HG02642 (cell line): ENCODE data around the gene FAM171A1.
"Not testable (repeated sequence)": the region's sequence is repeated elsewhere in the genome, so short reads cannot be mapped to it uniquely, and the experiment has no call there.

Source experiments
- ATAC-seq: cut with Tn5 transposase; IDR thresholded peaks from one replicate; pipeline ENCODE4 v1.9.1; 2021; ENCODE audit warnings: mild to moderate bottlenecking; ENCODE audit not compliant: unreplicated experiment, poor library complexity

FAM171A1 gene

DNA sequence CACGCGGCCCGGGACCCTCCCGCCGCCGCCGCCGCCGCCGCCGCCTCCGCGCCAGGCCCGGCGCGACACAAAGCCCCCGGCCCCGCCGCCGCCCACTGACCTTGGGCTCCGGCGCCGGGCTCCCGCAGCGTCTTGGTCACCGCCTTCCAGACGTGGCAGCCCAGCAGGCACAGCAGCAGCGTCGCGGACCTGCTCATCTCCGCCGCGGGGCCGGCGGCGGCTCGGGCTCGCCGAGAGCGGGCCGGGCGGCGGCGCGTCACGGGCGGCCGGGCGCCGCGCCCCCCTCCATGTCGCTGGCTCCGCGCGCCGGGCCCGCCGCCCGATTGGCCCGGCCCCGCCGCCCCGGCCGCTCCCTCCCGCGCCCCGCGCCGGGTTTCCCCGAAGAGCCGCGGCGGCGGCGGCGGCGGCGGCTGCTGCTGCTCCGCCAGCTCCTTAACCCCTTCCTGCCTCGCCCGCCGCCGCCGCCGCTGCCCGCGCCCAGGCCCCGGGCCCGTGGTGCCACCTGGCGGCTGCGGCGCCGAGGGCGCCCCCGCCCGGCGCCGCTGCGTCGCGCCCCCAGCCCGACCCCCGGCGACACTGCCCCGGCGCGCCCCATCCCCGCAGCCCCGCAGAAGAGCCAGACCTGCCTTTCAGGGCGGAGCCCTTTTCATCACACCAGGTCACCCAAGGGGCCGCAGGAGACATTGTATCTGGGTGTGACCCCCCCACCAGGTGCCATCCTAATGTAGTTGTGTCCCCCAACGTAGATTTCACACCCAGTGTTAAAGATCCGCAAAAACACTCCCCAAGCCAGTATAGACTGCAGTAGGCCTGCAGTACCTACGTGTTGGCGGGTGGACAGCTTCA, at the start of gene FAM171A1:
TSS of gene FAM171A1 (minus strand) at position 434 of the 846 bp plus-strand sequence. CDS start at position 197, 237 bp downstream.
- peak; percentile 62 for ATAC-seq

DNA sequence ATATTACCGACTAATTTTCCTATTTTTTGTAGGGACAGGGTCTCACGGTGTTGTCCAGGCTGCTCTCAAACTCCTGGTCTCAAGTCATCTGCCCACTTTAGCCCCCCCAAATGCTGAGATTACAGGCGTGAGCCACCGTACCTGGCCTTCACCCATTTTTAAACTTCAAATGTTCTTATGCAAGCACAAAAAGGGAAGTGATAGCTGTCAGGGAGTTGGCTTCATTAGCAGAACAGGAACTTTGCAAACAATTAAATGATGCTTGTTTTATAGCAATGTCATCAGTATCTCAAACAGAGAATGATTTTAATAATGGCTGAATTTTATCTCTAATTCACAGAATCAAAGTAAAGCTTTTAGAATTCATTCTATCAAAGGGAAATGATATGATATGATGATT, 49.8 kb upstream of the FAM171A1 start:
- no peak for ATAC-seq

DNA sequence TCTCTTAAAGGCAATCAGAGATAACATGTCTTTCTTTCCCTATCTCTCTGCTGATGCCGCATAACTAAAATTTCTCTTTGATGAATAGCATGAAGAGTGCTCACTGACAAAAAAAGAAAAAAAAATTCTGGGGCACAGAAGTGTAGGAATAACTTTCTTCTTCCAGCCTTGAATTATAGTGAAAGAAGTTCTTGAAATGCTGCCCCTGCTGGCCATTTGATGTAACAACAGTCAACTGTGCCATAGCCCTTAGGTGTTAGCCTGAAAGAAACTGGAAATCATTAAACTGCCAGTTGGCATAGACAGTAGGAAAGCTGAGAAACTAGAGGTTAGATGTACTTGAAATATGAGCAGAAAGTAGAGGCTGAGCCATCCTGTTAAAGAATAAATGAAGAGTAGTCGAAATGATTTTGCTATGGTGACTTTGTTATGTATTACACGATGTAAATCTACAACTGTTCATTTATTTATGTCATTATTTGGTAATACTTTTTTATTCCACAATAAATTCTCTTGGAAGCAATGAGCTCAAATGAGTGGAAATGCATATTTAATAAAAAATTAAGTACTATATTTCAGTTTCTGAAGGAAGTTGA, 48.3 kb upstream of the FAM171A1 start:
- ATAC-seq, result peak; percentile 43

DNA sequence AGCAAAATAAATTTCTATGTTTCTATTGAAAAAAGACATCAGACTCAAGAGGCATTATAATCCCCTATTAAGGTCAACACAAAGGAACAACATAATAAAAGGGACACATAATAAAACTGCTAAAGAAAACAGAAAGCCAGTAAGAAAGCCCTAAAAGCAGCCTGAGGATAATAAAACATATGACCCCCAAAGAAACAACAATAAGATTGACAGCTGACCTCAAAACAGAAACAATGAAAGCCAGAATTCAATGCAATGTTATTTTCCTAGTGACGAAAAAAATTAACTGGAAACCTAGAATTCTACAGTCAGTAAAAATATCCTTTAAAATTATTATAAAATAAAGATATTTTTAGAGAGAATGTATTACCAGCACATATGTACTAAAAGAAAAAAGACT, 44.9 kb upstream of the FAM171A1 start:
- ATAC-seq, result no peak

DNA sequence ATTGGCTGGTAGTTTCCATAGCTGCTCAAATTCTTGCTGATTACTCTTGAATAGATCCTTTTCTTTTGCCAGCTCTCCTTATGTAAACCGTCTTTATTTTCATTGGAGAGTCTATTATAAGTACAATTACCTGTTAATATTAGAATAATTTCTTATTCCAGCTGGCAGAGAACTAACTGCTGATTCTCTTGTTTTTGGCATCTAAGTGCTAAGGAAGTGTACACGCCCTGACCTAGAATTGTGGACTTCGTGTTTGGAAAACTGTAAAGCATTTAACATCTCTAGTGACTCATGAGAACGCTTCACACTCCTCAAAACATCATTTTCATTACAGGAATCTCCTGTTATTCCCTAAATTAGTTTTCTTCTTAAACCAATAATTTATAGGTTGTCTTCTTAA, 39.9 kb upstream of the FAM171A1 start:
- ATAC-seq, result no peak

DNA sequence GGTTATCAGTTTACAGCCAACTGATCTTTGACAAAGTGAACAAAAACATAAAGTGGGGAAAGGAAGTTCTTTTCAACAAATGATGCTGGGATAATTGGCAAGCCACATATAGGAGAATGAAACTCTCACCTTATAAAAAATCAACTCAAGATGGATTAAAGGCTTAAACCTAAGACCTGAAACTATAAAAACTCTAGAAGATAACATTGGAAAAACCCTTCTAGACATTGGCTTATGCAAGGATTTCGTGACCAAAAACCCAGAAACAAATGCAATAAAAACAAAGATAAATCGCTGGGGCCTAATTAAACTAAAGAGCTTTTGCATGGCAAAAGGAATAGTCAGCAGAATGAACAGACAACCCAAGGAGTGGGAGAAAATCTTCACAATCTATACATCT, 38.3 kb upstream of the FAM171A1 start:
- ATAC-seq, result not testable (repeated sequence)

DNA sequence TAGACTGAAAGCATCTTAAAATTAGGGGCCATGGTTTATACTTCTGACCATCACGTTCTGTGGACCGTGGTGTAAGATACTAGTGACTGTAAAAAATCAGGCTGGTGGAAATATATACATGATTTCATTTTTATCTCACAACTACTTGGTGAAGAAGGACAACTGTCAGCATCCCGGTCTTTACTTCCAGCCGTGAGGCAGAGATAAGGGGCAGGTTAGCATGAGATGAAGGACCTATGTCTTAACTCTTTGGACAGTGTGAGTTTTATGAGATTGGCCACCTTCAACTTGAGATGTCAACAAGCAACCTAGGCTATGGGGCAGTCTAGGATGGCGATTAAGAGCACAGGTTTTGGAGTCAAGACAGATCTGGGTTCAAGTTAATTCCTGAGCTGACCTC, 37.5 kb upstream of the FAM171A1 start:
- no peak for ATAC-seq

DNA sequence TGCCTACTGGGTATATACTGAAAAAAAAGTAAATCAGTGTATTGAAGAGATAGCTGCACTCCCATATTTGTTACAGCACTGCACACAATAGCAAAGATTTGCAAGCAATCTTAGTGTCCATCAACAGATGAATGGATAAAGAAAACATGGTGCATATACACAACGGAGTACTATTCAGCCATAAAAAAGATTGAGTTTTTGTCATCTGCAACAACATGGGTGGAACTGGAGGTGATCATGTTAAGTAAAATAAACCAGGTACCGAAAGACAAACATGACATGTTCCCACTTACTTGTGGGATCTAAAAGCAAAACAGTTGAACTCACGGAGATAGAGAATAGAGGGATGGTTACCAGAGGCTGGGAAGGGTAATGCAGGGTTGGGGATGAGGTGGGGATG, 34.2 kb upstream of the FAM171A1 start:
- ATAC-seq, result no peak

DNA sequence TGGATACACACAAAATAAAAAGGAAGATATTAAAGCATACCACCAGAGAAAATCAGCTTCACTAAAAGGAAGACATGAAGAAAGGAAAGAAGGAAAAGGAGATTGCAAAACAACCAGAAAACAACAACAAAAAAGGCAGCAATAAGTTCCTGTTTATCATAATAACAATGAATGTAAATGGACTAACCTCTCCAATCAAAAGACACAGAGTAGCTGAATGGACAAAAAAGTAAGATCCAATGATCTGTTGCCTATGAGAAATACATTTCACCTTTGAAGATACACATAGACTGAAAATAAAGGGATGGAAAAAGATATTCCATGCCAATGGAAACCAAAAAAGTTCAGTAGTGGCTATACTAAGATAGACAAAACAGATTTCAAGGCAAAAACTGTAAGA, 30.3 kb upstream of the FAM171A1 start:
- ATAC-seq, result no peak

DNA sequence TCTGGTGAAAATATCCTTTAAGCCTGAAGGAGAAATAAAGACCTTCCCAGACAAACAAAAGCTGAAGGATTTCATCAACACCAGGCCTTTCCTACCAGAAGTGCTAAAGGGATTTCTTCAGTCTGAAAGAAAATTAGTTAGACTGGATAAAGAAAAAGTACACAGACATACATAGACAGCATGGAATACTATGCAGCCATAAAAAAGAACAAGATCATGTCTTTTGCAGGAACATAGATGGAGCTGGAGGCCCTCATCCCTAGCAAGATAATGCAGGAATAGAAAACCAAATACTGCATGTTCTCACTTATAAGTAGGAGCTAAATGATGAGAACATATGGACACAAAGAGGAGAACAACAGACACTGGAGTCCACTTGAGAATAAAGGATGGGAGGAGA, 29.4 kb upstream of the FAM171A1 start:
- not testable (repeated sequence) for ATAC-seq

DNA sequence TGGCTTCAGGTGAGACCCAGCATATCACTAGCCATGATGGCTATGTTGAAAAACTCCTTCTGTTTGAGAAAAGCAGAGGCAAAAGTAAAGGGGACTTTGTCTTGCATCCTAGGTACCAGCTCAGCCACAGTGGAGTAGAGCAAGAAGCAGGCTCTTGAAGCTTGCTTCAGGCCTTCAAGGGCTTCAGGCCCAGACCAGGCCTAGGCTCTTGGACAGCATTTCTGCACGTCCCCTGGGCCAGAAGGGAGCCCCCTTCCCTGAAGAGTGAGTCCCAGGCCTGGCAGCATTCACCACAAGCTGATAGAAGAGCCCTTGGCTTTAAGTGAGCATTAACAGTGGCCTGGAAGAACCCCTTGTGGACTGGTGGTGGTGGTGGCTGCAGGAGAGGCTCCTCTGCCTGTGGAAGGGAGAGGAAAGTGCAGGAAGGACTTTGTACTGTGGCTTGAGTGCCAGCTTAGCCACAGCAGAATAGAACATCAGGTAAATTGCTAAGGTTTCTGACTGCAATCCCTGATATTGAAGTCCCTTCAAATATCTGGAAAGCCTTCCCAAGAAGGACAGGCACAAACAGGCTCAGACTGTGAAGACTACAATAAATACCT, 28.1 kb upstream of the FAM171A1 start:
- ATAC-seq, result no peak

DNA sequence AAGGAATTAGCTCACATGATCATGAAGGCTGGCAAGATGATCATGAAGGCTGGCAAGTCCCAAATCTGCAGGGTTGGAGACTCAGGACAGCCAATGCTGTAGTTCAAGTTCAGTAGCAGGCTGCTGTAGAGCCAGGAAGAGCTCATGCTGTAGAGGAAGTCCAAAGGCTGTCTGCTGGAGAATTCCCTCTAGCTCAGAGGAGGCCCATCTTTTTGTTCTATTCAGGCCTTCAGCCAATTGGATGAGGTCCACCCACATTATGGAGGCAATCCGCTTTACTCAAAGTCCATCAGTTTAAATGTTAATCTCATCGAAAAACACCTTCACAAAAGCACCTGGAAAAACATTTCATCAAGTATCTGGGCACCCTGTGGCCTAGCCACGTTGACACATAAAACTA, 24.8 kb upstream of the FAM171A1 start:
- ATAC-seq, result no peak

DNA sequence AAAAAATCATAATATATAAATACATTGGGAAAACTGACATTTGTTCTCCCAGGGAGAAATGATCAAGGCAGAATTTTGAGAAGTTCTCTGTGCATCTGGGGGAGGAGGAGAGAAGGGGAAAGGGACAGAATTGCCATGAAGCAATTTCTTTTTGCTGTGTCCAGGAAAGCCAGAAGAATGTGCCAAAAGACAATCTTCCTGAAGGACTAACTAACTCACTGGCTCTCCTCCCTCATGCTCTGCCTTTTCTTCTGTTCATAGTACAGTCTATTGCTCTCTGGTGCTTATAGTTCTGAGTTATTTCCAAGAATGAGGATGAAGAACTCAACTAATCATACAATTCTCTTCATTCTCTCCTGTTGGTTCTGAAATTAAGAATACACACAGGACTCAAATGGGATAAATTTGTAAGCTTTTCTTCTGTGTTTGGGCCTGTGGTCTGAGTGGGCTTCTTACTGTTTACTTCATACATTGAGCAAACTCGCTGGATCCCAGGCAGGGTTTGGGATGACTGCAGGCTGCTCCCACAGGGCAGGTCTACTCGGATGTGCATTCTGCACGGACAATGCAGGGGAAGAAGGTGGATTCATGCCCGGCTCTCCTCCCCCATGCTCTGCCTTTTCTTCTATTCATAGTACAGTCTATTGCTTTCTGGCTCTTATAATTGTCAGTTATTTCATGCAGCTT, 22.2 kb upstream of the FAM171A1 start:
- ATAC-seq, result no peak

DNA sequence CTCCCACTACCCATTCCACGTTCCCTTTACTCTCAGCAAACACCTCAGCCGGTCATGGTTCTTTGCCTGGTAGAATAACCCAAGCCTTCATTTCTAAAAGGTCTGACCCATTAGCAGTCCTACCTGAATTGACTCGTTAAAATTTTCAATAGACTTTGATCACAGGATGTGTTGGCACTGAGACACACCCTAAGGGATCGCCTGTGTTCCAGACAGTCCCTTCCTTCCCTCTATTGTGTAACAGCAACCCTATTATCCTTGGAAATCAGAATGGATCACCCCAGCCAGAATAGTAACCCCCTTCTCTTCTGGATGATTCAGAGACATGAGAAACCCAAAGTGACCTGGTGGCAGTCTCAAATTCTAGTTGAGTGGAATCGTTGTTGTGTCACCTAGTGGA, 20.4 kb upstream of the FAM171A1 start:
- no peak for ATAC-seq

DNA sequence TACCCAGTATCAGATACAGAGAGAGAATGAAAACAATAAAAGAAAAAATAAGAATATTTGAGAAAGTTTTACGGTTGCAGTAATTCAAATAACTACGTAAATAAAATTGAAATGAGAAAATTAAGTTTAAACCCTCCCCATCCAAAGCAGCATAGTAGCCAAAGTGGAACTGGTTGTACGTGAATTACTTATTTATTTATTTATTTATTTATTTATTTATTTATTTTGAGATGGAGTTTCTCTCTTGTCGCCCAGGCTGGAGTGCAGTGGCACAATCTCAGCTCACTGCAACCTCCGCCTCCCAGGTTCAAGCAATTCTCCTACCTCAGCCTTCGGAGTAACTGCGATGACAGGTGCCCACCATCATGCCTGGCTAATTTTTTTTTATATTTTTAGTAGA, 17.1 kb upstream of the FAM171A1 start:
- not testable (repeated sequence) for ATAC-seq

DNA sequence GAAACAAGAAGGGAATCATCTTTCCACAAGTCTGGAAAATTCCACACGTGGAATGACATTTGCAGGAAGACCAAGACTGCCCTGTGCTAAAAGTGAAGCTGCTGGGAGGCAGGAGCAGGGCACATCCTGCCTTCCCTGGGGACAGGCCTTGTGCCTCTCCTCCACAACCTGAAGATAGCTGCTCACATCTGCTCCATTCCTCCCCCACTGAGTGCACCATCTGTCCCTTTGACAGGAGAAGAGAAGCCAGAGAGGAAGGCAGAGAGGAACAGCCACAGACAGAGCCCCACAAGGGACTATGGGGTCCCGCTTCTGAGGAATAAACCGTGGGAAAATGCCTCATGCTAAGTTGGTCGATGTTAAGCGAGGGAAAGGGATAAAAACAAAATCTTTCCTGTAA, 15.9 kb upstream of the FAM171A1 start:
- no peak for ATAC-seq

DNA sequence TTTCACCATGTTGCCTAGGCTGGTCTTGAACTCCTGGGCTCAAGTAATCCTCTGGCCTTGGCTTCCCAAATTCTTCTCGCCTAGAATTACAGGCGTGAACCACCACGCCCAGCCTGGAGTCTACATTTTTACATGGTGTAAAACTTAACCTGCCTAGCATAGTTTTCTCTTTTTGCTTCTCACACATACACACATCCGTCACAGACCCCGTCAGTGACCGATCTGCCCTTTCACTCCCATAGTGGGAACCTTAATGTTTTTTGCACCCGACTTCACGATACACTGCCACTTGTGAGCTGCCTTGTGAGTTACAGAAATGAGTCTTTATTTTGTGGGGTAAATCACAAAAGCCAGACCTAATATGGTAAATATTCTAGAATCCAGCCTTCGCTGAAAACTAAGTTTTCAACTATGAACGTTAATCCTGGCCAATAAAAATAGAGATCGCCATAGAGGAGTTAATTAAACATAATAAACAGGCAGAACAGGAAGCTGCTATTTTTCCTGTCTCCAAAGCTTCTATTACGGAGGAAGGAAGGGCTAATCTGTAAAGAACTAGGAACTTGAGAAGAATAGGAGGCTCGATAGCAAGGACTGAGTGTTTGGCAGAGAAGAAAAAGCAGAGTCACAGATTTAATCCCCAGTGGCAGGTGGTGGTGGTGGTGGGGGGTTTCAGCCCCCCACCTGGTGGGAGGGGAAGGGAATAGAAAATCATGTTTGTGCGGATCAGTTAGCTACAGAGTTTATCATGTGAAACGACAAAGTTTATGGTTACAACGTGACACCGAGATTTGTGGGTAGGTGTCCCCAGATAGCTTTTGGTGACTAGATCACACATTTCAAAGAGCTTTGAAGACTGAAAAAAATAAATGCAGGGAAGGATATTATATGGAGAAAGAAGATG, 14.7 kb upstream of the FAM171A1 start:
- no peak for ATAC-seq

DNA sequence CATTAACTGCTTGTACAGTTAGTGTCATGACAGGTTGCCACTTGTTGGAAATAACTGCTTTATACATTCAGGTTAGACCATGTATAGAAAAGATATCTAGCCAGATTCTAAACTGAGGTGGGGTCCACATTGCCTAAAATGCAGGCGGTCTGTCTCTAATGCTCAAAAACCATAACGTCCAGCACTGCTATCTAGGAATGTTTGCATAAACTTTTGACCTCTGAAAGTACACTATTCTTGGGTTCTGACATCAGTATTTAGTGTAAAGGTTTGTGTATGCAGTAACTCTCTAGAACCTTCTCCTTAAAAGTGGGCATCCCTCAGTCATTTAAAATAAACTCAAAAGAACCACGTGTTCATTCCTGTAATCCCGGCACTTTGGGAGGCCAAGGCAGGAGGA, 10.3 kb upstream of the FAM171A1 start:
- ATAC-seq, result no peak

DNA sequence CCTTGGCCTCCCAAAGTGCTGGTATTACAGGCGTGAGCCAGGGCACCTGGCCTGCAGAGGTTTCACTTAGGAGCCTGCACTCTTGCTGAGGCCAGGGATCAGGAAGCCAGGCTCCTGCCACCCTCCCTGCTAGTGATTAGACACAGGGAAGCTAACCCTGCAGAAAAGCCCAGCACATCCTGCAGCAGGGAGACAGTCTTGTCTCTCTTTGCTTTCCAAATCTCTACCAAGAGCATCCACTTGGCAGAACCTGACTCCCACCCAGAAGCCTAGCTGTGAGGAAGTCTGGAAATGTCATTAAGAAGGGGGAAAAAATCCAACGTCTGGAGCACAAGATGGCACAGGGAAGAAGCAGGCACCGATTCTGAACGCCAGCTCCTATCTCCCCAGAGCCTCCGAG, 8.0 kb upstream of the FAM171A1 start:
- ATAC-seq, result no peak

DNA sequence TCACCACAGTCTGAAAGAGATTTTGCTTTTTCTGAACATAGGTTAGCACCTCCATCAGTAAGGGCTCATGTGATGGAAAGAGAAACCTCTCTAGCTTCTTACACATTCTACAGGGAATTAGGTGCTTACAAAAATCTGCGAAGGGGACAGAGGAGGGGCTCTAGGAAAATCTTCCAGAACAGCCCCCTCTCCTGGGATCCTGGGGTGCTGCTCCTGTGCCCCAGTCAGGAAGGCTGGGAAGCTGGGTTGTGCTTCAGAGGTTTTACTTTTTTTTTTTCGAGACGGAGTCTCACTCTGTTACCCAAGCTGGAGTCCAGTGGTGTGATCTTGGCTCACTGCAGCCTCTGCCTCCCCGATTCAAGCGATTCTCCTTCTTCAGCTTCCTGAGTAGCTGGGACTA, 7.5 kb upstream of the FAM171A1 start:
- ATAC-seq, result no peak
